ENCODE data around the gene ANP32E. TPM values are rescaled to one million over a fixed set of nuclear protein-coding genes. Genes with fewer than 3 reads are reported as not detected.

ANP32E gene
- total and polyA plus RNA-seq, 2 of the 8 experiments (the other 6 are each of a cell fraction or from before 2014, with no cell fraction given): 20.7 to 123 TPM

- no peak overlapping the region for H3K4ac ChIP-seq (replicated peaks; ENCODE audit: insufficient read length, low read depth, low read length)
- peak overlapping the region; percentile 84 to 99 (median 98) for H3K4me3 ChIP-seq (ENCODE audit: extremely low read depth in 1 of 4, insufficient read depth in 2 of 4, low read depth in 3 of 4, low read length in 4 of 4)
- H3K18ac ChIP-seq (ENCODE audit: extremely low read depth, low read length): peak overlapping the region; percentile 83
- H4K91ac ChIP-seq (replicated peaks; ENCODE audit: insufficient read length, low read length): no peak overlapping the region
- WGBS, 2 experiments (ENCODE audit: extremely low coverage in 1 of 2, insufficient coverage in 1 of 2, insufficient read length in 1 of 2, insufficient replicate concordance in 2 of 2, low coverage in 1 of 2, low lambda C conversion rate in 2 of 2, missing lambda C conversion rate in 1 of 2): 0% methylated on average over 9 of the region's 9 CpGs; no CpG with 5 or more reads in 1 of the 2 experiments
- no peak overlapping the region for H2AK5ac ChIP-seq (ENCODE audit: low read depth, low read length)
- H3K27me3 ChIP-seq (replicated peaks in 1 of 4; ENCODE audit: control insufficient read depth in 3 of 4, extremely low read depth in 1 of 4, insufficient read depth in 3 of 4, low read length in 3 of 4): no peaks in the 10 kb centered on the region
- peak overlapping the region; percentile 71 for H2BK5ac ChIP-seq (ENCODE audit: low read depth, low read length)
- no peaks in the 10 kb centered on the region; the same call in 1 of the 2 replicates for H3K79me1 ChIP-seq (ENCODE audit: low read depth, low read length)
- no peak overlapping the region for H2BK12ac ChIP-seq (ENCODE audit: low read depth, low read length)
- H3K27ac ChIP-seq (ENCODE audit: low read depth, low read length): 0 out of 2 replicates have a peak overlapping the region, but pooled peaks have one; percentile 74
- DNase-seq (ENCODE audit: low read depth in 1 of 2, low spot score in 2 of 2) (no peak), FAIRE-seq (no peak)
- H3K4me2 ChIP-seq (ENCODE audit: insufficient read depth in 1 of 2, low read depth in 2 of 2, low read length in 2 of 2): peak overlapping the region; percentile 77 to 86
- H3K23me2 ChIP-seq (ENCODE audit: low read depth, low read length): peaks cover 10% of the 10 kb centered on the region
- peaks cover 0 to 6% (median 2%) of the 10 kb centered on the region in 4 experiments; a peak in 5 of 7 replicates for H3K4me1 ChIP-seq (replicated peaks in 1 of 4; ENCODE audit: control insufficient read depth in 3 of 4, insufficient read depth in 4 of 4, low read length in 3 of 4)
- H2BK20ac ChIP-seq (ENCODE audit: low read length): no peak overlapping the region
- ChIA-PET POLR2A (ENCODE audit: partially characterized antibody) (interaction anchor here (0.6 to 5.6 kb wide), 13 partner anchors 10 to 993 kb away, joined by 3 to 61 read pairs (median 5); partner anchors contain the start of genes C1orf54, CA14 and RPRD2), CTCF (ENCODE audit: partially characterized antibody) (interaction anchor here (0.9 to 1.6 kb wide), 2 partner anchors 22 to 299 kb away, joined by 4 to 5 read pairs; no protein-coding TSS in a partner anchor)
- H3K9me3 ChIP-seq (ENCODE audit: insufficient read depth in 2 of 2, low read depth in 1 of 2, low read length in 1 of 2): no peaks in the 10 kb centered on the region
- peaks cover 0 to 16% (median 2%) of the 10 kb centered on the region in 4 experiments; a peak in 6 of 8 replicates for H3K36me3 ChIP-seq (ENCODE audit: control insufficient read depth in 2 of 4, insufficient read depth in 4 of 4, low read length in 3 of 4)
- H2AFZ ChIP-seq (ENCODE audit: low read length): no peak overlapping the region
- TF ChIP-seq TAF7 (optimal IDR thresholded peaks at IDR 0.05; ENCODE audit: borderline replicate concordance, low read depth, low read length) (no peak), BRCA1 (IDR thresholded peaks at IDR 0.05; ENCODE audit: low read depth, low read length) (no peak), KDM5A (IDR thresholded peaks at IDR 0.05; ENCODE audit: low read length) (no peak), SIX5 (IDR thresholded peaks at IDR 0.05; ENCODE audit: low read depth, low read length) (no peak), ATF2 (IDR thresholded peaks at IDR 0.05; ENCODE audit: low read length) (no peak), TBP (IDR thresholded peaks at IDR 0.05; ENCODE audit: low read depth, low read length) (no peak)
- H3K23ac ChIP-seq (ENCODE audit: insufficient read length): no peak overlapping the region
- no peak overlapping the region for H2BK15ac ChIP-seq (ENCODE audit: low read length)
- no peak overlapping the region for H4K5ac ChIP-seq (ENCODE audit: insufficient read length, low read depth, low read length)
- H4K20me1 ChIP-seq (replicated peaks in 1 of 2; ENCODE audit: control insufficient read depth in 1 of 2, insufficient read depth in 2 of 2, low read length in 2 of 2): peaks cover 0 to 2% of the 10 kb centered on the region in 2 experiments
- no peak overlapping the region for H2BK120ac ChIP-seq (replicated peaks; ENCODE audit: low read depth, low read length)
- peak overlapping the region; percentile 10 to 95 (median 79) for H3K9ac ChIP-seq (replicated peaks in 1 of 4; ENCODE audit: extremely low read depth in 1 of 4, low read depth in 3 of 4, low read length in 3 of 4)
- H4K8ac ChIP-seq (ENCODE audit: extremely low read depth, insufficient read depth, low read length): no peak overlapping the region; the same call in 1 of the 2 replicates
- peaks cover 22 to 60% of the 10 kb centered on the region in 2 experiments for H3K79me2 ChIP-seq (ENCODE audit: control insufficient read depth in 1 of 2, insufficient read depth in 2 of 2, low read length in 2 of 2)
- peak overlapping the region; percentile 91 for H3K14ac ChIP-seq (ENCODE audit: insufficient read length)
- no peak overlapping the region for H3K56ac ChIP-seq (replicated peaks; ENCODE audit: insufficient read length, low read depth, low read length)
Observed at GRCh38 chr1:150234309-150234565, 1.7 kb downstream of the ANP32E start.

All from H1 (cell line).